GM21526 (cell line): ENCODE data around the gene NPHP4.

Experiments used
- ATAC-seq: cut with Tn5 transposase; IDR thresholded peaks from one replicate; pipeline ENCODE4 v1.9.1; 2021; ENCODE audit warnings: moderate library complexity; ENCODE audit not compliant: unreplicated experiment, low FRiP score

The NPHP4 gene

DNA sequence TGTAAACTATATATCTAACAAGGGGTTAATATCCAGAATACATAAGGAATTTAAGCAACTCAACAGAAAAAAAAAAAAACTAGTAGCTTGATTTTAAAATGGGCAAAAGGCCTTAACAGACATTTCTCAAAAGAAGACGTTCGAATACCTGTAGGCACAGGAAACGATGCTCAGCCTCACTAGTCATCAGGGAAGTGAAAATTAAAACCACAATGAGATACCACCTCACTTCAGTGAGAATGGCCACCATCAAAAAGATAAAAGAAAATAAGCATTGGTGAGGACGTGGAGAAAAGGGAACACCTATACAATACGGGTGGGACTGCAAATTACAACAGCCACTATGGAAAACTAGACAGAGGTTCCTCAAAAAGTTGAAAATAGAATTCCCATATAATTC is 37.3 kb downstream of the NPHP4 start:
- ATAC-seq: no peak

GRCh38 chr1:5953386-5953785 is 38.8 kb downstream of the NPHP4 start:
- no peak for ATAC-seq

GRCh38 chr1:5951846-5952410 is 40.3 kb downstream of the NPHP4 start:
- no peak for ATAC-seq

DNA sequence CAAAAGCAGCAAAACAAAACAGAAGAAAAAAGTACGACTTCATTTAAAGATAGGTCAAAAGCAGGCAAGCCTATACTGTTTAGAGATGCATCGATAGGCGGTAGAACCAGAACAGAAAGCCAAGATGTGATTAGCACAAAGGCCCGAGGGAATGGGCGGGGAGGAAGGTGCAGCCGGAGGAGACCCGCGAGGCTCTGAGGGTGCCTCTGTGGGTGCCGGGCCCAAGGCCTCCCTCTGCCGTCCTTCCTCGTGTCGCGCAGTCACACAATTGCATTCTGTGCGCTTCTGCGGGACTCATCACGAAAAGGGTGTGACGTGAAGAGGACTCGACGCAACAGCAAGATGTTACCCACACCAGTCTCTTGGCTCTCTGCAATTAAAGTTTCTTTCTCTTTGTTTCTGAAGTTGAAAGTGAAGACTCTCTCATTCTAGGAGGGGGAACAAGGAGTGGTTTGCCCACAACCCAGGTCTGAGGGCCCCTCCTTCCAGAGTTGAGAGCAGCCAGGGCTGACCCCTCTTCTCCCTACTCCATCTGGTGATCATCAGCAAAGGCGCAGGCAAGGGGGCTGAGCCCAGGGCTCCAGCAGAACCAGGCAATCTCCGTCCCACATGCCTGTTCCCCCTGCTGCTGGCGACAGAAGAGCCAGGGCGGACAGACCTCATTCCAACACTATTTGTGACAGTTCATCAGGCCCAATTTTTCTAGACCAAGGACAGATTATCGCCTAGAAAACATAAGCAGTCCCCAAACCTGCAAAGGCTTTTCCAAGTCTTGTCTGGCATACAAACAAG is 41.0 kb downstream of the NPHP4 start:
- ATAC-seq: no peak

DNA sequence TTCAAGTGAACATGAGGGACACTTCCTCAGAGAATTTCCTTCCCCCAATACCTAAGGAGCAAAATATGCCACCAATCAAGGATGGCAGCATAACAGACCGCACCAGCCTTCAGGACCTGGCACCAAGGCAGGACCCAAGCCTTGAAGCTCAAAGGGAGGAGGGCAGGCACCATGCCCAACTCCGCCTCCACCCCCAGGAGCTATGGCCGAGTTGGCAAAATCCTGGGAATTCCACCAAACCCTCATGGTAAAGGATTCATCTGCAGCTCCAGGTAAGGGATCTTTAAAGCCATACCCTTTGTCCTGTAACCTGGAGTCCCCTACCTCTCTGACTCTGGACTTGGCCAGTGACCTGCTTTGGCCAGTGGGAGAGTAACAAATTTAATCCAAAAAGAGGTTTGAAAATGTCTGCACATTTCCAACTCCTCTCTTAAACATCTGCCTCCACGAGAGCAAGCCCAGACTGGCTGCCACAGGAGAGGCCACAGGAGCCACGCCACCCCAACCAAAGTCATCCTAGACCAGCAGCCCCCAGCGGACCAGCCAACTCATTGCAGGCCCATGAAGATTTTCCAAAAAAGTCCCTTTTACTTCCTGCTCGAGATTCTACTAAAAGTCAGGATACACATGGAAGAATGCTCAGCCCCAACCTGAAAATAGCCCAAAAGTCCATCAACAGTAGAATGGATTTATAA is 41.9 kb downstream of the NPHP4 start:
- ATAC-seq: no peak

GRCh38 chr1:5949761-5950100 is 42.5 kb downstream of the NPHP4 start:
- no peak for ATAC-seq

DNA sequence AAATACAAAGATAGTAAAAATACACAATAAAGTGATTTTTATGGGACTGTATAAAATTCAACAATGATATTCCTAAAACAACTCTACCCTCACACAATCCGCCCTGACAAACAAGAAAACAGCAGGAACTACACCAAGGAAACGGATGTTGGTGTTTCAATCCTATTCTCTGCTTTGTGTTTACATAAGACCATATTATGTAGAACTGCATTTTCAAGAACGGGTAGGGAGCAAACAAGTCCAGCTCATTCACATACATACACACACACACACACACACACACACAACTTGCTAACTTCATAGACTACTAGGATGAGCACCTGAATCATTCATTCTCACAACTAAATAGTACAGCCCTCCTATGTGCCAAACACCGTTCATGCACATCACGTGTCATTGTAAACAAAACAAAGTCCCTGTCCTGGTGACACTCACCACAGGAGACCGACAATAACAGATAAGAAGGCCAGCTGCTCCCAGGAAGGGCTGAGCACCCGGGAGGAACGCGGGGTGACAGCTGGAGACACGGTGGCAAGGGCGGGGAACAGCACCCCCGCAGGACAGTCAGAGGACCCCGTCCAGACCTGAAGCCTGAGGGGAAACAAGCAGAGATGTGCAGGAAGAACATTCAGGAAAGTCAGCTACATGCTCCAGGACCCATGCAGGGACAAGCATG is 43.0 kb downstream of the NPHP4 start:
- ATAC-seq: no peak

DNA sequence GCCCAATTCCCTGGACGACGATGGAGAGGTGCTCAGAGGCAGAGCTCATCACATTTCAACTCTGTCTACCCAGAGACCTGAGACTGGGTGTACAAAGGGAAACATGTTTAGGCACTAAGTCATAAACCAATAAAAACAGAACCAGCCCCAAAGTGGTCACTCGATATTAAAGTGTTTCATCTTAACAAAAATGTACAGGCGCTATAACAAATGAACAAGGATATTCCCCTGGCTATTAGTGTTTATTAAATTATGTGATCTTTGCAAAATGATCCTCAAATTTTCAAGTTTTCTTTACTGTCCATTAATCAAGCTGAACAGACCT is 43.6 kb downstream of the NPHP4 start:
- ATAC-seq: no peak

GRCh38 chr1:5947978-5948680 is 44.1 kb downstream of the NPHP4 start:
- no peak for ATAC-seq

GRCh38 chr1:5947071-5947821 is 45.0 kb downstream of the NPHP4 start:
- ATAC-seq: no peak

GRCh38 chr1:5945445-5945844 is 46.8 kb downstream of the NPHP4 start:
- ATAC-seq: no peak

GRCh38 chr1:5944843-5945167 is 47.4 kb downstream of the NPHP4 start:
- ATAC-seq: no peak

DNA sequence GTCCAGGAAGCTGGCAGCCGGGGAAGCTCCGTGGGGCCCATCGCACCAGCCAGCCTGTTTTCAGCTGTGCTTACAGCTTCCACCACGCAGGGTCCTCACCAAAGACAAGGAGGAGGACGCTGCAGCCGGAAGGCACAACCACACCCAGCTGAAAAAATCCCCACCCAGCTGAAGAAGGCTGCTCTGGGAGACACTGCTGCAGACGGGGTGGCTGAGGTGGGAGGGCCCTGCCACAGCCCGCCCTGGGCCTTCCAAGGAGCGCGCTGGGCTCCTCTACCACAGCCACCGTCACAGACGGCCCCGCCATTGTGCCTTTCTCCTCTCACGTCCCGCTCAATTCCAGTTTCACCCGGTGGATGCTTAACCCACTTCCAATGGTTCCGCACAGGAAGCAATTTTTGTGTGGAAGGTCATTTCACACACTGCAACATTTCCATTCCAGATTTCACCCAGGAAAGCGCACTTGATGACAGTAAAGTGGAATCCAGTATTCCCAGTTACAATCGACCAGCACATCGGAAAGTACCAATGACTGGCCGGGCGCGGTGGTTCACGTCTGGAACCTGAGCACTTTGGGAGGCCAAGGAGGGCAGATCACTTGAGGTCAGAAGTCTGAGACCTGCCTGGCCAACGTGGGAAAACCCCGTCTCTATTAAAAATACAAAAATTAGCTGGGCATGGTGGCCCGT is 47.9 kb downstream of the NPHP4 start:
- no peak for ATAC-seq

DNA sequence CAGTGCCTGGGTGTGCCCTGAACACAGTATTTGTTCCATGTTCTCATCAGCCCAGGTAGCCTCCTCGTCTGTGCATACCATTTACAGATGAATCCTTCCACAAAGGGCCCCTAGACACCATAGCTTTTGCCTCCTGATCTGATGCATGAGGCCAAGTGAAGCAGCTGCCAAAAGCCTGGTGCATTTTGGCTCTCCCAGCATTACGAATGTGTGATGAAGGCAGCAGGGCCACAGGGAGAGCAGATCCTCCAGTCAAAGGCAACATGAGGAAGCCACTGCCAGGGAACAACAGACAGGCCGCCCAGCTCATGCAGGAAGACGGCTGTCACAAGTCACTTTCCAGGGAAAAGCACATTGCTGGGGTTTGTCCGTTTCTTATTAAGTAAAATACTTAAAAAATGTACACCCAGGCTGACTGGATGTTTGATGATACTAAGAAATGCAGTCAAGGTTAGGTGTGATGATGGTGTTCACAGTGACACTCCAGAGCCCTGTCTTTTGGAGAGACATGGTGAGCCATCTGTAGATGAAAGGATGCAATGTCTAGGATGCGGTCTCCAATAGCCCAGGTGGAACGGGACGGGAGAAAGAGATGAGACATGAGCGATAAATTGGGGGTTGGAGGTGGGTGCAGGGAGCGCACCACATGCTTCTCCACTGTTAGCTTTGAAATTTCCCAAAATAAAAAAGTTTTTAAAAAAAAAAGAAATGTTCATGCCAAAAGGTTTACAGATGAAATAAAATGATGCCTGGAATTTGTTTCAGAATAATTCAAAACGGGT is 48.7 kb downstream of the NPHP4 start:
- ATAC-seq: no peak

GRCh38 chr1:5941671-5942070 is 50.6 kb downstream of the NPHP4 start:
- ATAC-seq: no peak

- no peak for ATAC-seq
These were observed 51.4 kb downstream of the NPHP4 start for GRCh38 chr1:5940723-5941407.

DNA sequence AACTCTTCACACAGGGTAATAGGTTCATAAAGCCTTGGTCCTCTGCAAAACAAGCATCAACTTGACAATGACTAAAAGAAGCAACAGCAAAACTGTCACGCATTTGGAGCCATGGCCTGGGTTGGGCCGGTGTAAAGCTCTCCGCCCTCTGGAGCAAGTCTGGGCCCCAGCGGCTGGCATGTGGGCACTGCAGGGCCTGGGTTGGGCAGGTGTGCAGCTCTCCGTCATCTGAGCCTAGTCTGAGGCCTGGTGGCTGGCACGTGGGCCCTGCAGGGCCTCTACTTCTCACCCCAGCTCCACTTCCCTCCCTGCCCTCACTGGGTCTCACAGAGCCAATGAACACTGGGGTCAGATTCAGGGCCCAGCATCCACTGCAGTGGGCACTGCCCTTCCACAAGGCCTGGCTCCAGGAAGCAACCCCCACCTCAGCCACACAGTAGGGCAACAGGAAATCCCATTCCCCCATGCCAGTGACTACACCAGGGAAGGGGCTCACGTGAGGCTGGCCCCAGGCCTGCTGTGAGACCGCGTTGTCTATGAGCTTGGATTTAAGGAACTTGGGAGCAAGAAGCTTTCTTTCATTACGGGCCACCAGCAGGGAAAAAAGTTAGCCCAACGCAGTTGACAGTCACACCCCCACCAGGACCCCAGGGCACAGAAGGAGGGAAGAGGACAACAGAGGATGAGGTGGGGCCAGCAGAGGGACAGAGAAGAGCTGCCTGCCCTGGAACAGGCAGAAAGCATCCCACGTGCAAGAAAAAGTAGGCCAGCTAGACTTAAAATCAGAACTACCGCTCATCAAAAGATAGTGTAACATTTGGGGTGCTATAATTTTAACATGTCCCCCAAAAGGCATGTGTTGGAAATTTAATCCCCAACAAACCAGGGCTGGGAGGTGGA is 52.7 kb downstream of the NPHP4 start:
- ATAC-seq: no peak
